22Rv1 (cell line): ENCODE measurements around the gene CENATAC.
"Not testable (repeated sequence)": the region's sequence is repeated elsewhere in the genome, so short reads cannot be mapped to it uniquely, and the experiment has no call there.

Source experiments
- ZFX ChIP-seq: fragments of 450-650 bp; IDR thresholded peaks from 2 replicates; pipeline ENCODE4 v1.6.1; 2017; ENCODE audit warnings: antibody characterized with exemption, borderline replicate concordance
- TF ChIP-seq, protein P1 (sequence below): fragments of 450-650 bp; IDR thresholded peaks from 2 replicates; pipeline ENCODE4 v1.5.1; 2017; ENCODE audit warnings: mild to moderate bottlenecking

DNA sequence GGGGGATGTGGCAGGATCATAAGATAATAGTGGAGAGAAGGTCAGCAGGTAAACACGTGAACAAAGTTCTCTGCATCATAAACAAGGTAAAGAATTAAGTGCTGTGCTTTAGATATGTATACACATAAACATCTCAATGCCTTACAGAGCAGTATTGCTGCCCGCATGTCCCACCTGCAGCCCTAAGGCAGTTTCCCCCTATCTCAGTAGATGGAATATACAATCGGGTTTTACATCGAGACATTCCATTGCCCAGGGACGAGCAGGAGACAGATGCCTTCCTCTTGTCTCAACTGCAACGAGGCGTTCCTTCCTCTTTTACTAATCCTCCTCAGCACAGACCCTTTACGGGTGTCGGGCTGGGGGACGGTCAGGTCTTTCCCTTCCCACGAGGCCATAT is 41.5 kb downstream of the CENATAC start:
- TF ChIP-seq, protein P1, sequence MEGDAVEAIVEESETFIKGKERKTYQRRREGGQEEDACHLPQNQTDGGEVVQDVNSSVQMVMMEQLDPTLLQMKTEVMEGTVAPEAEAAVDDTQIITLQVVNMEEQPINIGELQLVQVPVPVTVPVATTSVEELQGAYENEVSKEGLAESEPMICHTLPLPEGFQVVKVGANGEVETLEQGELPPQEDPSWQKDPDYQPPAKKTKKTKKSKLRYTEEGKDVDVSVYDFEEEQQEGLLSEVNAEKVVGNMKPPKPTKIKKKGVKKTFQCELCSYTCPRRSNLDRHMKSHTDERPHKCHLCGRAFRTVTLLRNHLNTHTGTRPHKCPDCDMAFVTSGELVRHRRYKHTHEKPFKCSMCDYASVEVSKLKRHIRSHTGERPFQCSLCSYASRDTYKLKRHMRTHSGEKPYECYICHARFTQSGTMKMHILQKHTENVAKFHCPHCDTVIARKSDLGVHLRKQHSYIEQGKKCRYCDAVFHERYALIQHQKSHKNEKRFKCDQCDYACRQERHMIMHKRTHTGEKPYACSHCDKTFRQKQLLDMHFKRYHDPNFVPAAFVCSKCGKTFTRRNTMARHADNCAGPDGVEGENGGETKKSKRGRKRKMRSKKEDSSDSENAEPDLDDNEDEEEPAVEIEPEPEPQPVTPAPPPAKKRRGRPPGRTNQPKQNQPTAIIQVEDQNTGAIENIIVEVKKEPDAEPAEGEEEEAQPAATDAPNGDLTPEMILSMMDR: not testable (repeated sequence)
- TF ChIP-seq ZFX: not testable (repeated sequence)
